GM12878 (cell line): Measurements from ENCODE around the gene NAGK. TPM values are rescaled to one million over a fixed set of nuclear protein-coding genes. Genes with fewer than 3 reads are reported as not detected.
"Not testable (repeated sequence)": the region's sequence is repeated elsewhere in the genome, so short reads cannot be mapped to it uniquely, and the experiment has no call there.

ENCODE experiments used
- ATAC-seq: fragments of 200-7000 bp; cut with Tn5 transposase; 3 replicates; pipeline ENCODE4 v1.9.1; 2020; ENCODE audit warnings: mild to moderate bottlenecking, moderate library complexity
- BruUV-seq: library from RNA; stranded (reverse); fragments of 400-500 nt; replicated peaks from 2 replicates; lab custom pipeline; 2021; lab: Mats Ljungman, UMichigan
- CTCF ChIA-PET: fragments of 300-600 bp; sonication (Branson Sonifier 250); formaldehyde crosslinking; extraction: SDS; loops from one replicate; lab custom pipeline; 2021; ENCODE audit warnings: inconsistent platforms; lab: Yijun Ruan, JAX
- POLR2A ChIA-PET: fragments of 350-600 bp; formaldehyde crosslinking; extraction: SDS; loops from one replicate; lab custom pipeline; 2021; ENCODE audit warnings: inconsistent platforms; lab: Charles Lee
- RAD21 ChIA-PET: fragments of 300-600 bp; sonication (Branson Sonifier 250); formaldehyde crosslinking; loops from one replicate; lab custom pipeline; 2023; ENCODE audit warnings: antibody characterized with exemption; ENCODE audit not compliant: unreplicated experiment; lab: Charles Lee
- SMC1A ChIA-PET: fragments of 300-600 bp; sonication (Branson Sonifier 250); formaldehyde crosslinking; loops from one replicate; lab custom pipeline; 2023; ENCODE audit not compliant: unreplicated experiment, uncharacterized antibody; lab: Charles Lee
- DNase-seq: peaks from one replicate; pipeline ENCODE4 v3.0.0-alpha.2; 2011; ENCODE audit warnings: low read depth, low spot score
- FAIRE-seq: peaks from 3 replicates; lab custom pipeline; 2011; peaks lifted over from hg19 to GRCh38; lab: Jason Lieb, UNC
- H2AFZ ChIP-seq: 2 replicates; pipeline ENCODE4 v1.6.0; 2011; ENCODE audit warnings: low read depth, low read length, control low read depth; ENCODE audit not compliant: control insufficient read depth
- H3K27ac ChIP-seq: 2 replicates; pipeline ENCODE4 v1.5.1; 2011; ENCODE audit warnings: control low read depth; ENCODE audit not compliant: control insufficient read depth, insufficient read depth
- H3K27me3 ChIP-seq, 2 experiments: replicated peaks in 1 of 2; 2 replicates each; pipeline versions ENCODE4 v1.6.0 to v1.6.1; 2011; ENCODE audit warnings: low read length in 1 of 2; ENCODE audit not compliant: control insufficient read depth in 2 of 2, insufficient read depth in 2 of 2
- H3K36me3 ChIP-seq, 2 experiments: 2 replicates each; pipeline ENCODE4 v1.5.1; 2011; ENCODE audit warnings: low read length in 1 of 2; ENCODE audit not compliant: control insufficient read depth in 2 of 2, insufficient read depth in 2 of 2
- H3K4me1 ChIP-seq: 2 replicates; pipeline ENCODE4 v1.6.1; 2011; ENCODE audit warnings: mild to moderate bottlenecking, low read length, moderate library complexity, mixed read lengths; ENCODE audit not compliant: control insufficient read depth, insufficient read depth
- H3K4me2 ChIP-seq: 2 replicates; pipeline ENCODE4 v1.6.0; 2011; ENCODE audit warnings: control low read depth; ENCODE audit not compliant: control insufficient read depth, insufficient read depth
- H3K4me3 ChIP-seq: fragments of 200-600 bp; sonication (generic); 2 replicates; pipeline ENCODE4 v1.5.1; 2016
- H3K79me2 ChIP-seq: 2 replicates; pipeline ENCODE4 v1.6.0; 2011; ENCODE audit warnings: low read length; ENCODE audit not compliant: control insufficient read depth, insufficient read depth
- H3K9ac ChIP-seq: 2 replicates; pipeline ENCODE4 v1.8.0; 2011; ENCODE audit warnings: low read length, control low read depth, mixed read lengths; ENCODE audit not compliant: control insufficient read depth, insufficient read depth
- H3K9me3 ChIP-seq: replicated peaks from 3 replicates; pipeline ENCODE4 v1.5.1; 2011; ENCODE audit warnings: mild to moderate bottlenecking, low read length; ENCODE audit not compliant: control insufficient read depth, insufficient read depth
- H4K20me1 ChIP-seq: 2 replicates; pipeline ENCODE4 v1.6.0; 2011; ENCODE audit not compliant: control insufficient read depth, insufficient read depth
- CREB1 ChIP-seq: IDR thresholded peaks from 2 replicates; pipeline ENCODE4 v1.6.1; 2012; ENCODE audit warnings: low read depth, mild to moderate bottlenecking, inconsistent platforms
- E4F1 ChIP-seq: fragments of 450-650 bp; IDR thresholded peaks from 2 replicates; pipeline ENCODE4 v1.6.1; 2018; ENCODE audit warnings: borderline replicate concordance, mild to moderate bottlenecking; ENCODE audit not compliant: partially characterized antibody
- NRF1 ChIP-seq: conservative IDR thresholded peaks from 2 replicates; pipeline ENCODE4 v1.6.1; 2011; ENCODE audit warnings: mild to moderate bottlenecking, low read depth, low read length, improper control_type of control experiment
- RAD51 ChIP-seq: fragments of 450-650 bp; IDR thresholded peaks from 2 replicates; pipeline ENCODE4 v1.6.1; 2016; ENCODE audit warnings: moderate library complexity, mild to moderate bottlenecking, inconsistent platforms
- STAT3 ChIP-seq: IDR thresholded peaks from 2 replicates; pipeline ENCODE4 v1.6.1; 2011; ENCODE audit warnings: low read depth, low read length, improper control_type of control experiment
- ZBED1 ChIP-seq: IDR thresholded peaks from 2 replicates; pipeline ENCODE4 v1.6.1; 2016; ENCODE audit warnings: borderline replicate concordance
- ZNF24 ChIP-seq: fragments of 450-650 bp; IDR thresholded peaks from 2 replicates; pipeline ENCODE4 v1.6.1; 2017; ENCODE audit warnings: antibody characterized with exemption, mild to moderate bottlenecking
- WGBS: methylation state at CpG from one replicate; pipeline ENCODE4 v1.1.6; 2016; ENCODE audit warnings: low lambda C conversion rate; ENCODE audit not compliant: insufficient replicate concordance, insufficient coverage; ENCODE audit errors: missing lambda C conversion rate; 5-methylcytosine and 5-hydroxymethylcytosine counted together
- in situ Hi-C: fragments of 300-500 bp; cut with MboI; formaldehyde crosslinking; loops from 9 replicates; pipeline ENCODE4 v1.14.3; 2018; ENCODE audit warnings: mixed read lengths
- intact Hi-C: fragments of 100-400 bp; cut with micrococcal nuclease; formaldehyde crosslinking; loops from one replicate; pipeline ENCODE4 v1.14.2; 2022; ENCODE audit not compliant: unreplicated experiment
- polyA plus RNA-seq, 11 experiments: library from polyadenylated mRNA; depleted of rRNA in 4 of 11; unstranded in 6 of 11; stranded (reverse) in 5 of 11; fragments of >200 nt; fragmentation: Nextera tagmentation in 4 of 11; fragmentation: Illumina TruSeq in 1 of 11; extraction: Ambion mirVana in 4 of 11; extraction: Trizol in 1 of 11; gene quantifications; 1 replicate in 1 of 11; 2 replicates in 10 of 11; pipeline versions ENCODE4 v1.2.1 to v1.2.3, GENCODE V29; 2011 to 2016; ENCODE audit warnings: inconsistent platforms in 2 of 11, missing spikeins in 2 of 11, low read depth in 1 of 11
- total RNA-seq, 4 experiments: library from RNA; depleted of rRNA in 3 of 4; stranded (reverse); fragments of >200 nt in 3 of 4; fragmentation: Illumina TruSeq in 1 of 4; extraction: Trizol in 1 of 4; gene quantifications; 2 replicates each; pipeline versions ENCODE4 v1.2.1 to v1.2.3, GENCODE V29; 2013 to 2021
- TF ChIP-seq, protein P1 (sequence below): IDR thresholded peaks from 2 replicates; pipeline ENCODE4 v1.6.1; 2012; ENCODE audit warnings: mild to moderate bottlenecking, low read depth, low read length

The NAGK gene
- total and polyA plus RNA-seq, 10 of the 15 experiments (the other 5 are each of a cell fraction or from before 2014, with no cell fraction given): 67.7 to 137 (median 115) TPM

DNA sequence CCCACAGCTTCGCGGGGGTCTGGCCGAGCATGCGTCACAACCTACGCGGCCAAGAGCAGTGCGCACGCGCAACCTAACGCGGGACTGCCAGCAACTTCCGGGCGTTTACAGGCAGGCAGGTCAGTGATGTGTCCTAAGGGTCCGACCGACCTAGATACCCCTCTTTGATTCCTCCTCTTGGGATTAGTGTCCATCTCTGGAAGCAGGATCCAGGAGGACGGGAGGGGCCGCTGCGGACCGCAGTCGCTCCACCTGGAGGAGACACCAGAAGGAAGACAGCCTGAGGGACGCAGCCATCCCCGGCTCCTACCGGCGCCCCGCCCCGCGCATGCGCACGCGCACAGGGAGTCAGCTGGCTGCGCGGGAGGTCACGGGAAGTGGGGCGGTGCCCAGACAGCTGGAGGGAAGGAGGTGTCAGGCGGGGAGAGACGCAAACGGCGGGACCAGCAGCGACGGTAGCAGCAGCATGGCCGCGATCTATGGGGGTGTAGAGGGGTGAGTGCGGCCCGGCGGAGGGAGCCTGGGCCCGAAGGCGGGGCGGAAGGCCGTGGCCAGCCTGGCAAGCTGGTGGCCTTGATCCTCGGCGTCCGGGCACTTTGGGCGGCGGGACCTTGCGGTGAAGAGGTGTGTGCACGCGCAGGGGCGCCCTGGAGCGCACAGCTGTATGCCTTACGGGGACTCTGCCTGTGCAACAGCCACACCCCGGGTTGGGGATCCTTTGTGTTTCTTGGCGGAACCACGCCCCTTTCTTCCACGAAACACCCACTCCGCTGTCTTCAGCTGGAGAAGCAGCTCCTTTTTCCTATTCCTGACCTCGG is at the start of gene NAGK (continued):
- TF ChIP-seq E4F1 (peak; percentile 70), NRF1 (peak; percentile 85), RAD51 (peak; percentile 84), STAT3 (no peak), ZBED1 (0 out of 2 replicates have a peak, but pooled peaks have one; percentile 79), ZNF24 (no peak), CREB1 (no peak)
- TF ChIP-seq, protein P1, sequence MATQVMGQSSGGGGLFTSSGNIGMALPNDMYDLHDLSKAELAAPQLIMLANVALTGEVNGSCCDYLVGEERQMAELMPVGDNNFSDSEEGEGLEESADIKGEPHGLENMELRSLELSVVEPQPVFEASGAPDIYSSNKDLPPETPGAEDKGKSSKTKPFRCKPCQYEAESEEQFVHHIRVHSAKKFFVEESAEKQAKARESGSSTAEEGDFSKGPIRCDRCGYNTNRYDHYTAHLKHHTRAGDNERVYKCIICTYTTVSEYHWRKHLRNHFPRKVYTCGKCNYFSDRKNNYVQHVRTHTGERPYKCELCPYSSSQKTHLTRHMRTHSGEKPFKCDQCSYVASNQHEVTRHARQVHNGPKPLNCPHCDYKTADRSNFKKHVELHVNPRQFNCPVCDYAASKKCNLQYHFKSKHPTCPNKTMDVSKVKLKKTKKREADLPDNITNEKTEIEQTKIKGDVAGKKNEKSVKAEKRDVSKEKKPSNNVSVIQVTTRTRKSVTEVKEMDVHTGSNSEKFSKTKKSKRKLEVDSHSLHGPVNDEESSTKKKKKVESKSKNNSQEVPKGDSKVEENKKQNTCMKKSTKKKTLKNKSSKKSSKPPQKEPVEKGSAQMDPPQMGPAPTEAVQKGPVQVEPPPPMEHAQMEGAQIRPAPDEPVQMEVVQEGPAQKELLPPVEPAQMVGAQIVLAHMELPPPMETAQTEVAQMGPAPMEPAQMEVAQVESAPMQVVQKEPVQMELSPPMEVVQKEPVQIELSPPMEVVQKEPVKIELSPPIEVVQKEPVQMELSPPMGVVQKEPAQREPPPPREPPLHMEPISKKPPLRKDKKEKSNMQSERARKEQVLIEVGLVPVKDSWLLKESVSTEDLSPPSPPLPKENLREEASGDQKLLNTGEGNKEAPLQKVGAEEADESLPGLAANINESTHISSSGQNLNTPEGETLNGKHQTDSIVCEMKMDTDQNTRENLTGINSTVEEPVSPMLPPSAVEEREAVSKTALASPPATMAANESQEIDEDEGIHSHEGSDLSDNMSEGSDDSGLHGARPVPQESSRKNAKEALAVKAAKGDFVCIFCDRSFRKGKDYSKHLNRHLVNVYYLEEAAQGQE: no peak

GRCh38 chr2:71019989-71020388 is 48.5 kb upstream of the NAGK start:
- H3K9ac ChIP-seq, ATAC-seq, H3K27ac ChIP-seq, DNase-seq, H3K27me3 ChIP-seq, FAIRE-seq, H3K4me2 ChIP-seq, H4K20me1 ChIP-seq, BruUV-seq, RAD21 ChIA-PET, POLR2A ChIA-PET, H3K4me1 ChIP-seq, in situ Hi-C loops, H3K9me3 ChIP-seq, H2AFZ ChIP-seq, H3K79me2 ChIP-seq, H3K36me3 ChIP-seq, H3K4me3 ChIP-seq: not testable (repeated sequence)
- SMC1A ChIA-PET: interaction anchor here (1.1 kb wide), 1 partner anchor 135 kb away, joined by 4 read pairs; no protein-coding TSS in a partner anchor
- WGBS: 41% methylated on average over 6 of the region's 6 CpGs
- CTCF ChIA-PET: interaction anchor here (1.7 kb wide), 1 partner anchor 51 kb away, joined by 5 read pairs; no protein-coding TSS in a partner anchor
- intact Hi-C loops: loop anchor here (5.0 to 10.0 kb wide), 2 partner anchors 255 to 492 kb away; no protein-coding TSS in a partner anchor
